Measurements from ENCODE around the gene NUP133.
"Not testable (repeated sequence)": the region's sequence is repeated elsewhere in the genome, so short reads cannot be mapped to it uniquely, and the experiment has no call there.

The NUP133 gene

DNA sequence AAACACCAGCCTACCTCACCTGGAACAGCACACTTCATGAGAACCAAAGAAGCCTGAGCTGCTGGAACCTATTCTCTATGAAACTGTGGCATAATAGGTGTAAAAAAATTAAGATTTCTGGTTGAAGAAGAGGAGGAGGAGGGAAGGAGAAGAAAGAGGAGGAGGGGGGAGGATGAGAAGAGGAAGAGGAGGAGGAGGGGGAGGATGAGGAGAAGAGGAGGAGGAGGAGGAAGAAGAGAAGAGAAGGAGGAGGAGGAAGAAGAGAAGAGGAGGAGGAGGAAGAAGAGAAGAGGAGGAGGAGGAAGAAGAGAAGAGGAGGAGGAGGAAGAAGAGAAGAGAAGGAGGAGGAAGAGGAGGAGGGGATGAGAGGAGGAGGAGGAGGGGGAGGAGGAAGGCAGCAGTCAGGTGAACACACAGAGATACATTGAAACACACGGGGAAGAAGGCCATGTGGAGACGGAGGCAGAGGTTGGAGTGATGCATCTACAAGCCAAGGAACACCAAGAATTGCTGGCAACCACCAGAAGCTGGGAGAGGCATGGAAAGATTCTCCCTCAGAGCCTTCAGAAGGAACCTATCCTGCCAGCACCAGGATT, 82.5 kb downstream of the NUP133 start:
- in situ Hi-C loops (cut with HindIII; ENCODE audit: low sequenced_read_pairs), result loop anchor here (25.0 kb wide), 1 partner anchor 88 kb away; the partner anchor contains the start of gene CCSAP

DNA sequence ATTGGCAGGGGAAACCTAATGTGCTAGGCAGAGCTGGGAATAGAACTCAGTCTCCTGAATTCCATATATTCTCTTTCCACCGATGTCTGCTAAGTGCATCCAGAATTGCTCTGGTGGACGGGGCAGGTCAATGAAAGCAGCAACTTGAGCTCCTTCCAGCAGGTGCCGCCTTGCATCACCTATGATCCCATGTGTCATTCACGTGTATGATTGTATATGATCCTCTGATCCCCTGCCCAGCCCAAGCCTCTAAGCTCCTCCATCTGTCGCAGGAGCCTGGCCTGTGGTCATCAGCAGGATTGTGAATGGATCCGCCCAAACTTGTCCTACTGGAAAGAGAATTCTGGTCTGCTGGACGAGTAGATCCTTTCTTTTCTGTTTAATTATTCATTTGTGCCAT, 87.4 kb downstream of the NUP133 start:
- in situ Hi-C loops (cut with HindIII; ENCODE audit: low sequenced_read_pairs), result no loop called here

DNA sequence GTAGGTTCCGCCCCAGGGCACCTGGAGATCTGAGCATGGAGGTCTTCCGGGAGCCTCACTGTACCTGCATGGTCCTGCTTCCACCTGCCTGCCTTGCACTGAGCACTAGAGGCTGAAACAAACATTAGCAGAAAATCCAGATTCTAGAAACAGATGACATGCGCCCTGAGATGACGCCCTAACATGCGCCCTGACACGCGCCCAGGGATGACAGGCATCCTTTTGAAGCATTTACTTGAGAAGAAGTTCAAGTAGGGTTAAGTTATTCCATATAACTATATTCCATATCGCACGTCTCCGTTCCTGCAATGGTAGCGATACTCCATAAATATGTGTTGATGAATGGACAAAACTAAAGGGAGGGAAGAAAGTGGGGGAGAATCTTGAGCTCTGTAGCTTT, 87.9 kb downstream of the NUP133 start:
- in situ Hi-C loops (cut with HindIII; ENCODE audit: low sequenced_read_pairs), result no loop called here

DNA sequence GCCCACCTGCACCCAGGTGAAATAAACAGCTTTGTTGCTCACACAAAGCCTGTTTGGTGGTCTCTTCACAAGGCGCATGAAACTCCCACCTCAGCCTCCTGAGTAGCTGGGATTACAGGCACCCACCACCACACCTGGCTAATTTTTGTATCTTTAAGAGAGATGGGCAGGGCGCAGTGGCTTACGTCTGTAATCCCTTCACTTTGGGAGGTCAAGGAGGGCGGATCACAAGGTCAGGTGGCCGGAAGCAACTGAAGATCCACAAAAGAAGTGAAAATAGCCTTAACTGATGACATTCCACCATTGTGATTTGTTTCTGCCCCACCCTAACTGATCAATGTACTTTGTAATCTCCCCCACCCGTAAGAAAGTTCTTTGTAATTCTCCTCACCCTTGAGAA, 89.6 kb downstream of the NUP133 start:
- in situ Hi-C loops (cut with HindIII; ENCODE audit: low sequenced_read_pairs), result not testable (repeated sequence)

DNA sequence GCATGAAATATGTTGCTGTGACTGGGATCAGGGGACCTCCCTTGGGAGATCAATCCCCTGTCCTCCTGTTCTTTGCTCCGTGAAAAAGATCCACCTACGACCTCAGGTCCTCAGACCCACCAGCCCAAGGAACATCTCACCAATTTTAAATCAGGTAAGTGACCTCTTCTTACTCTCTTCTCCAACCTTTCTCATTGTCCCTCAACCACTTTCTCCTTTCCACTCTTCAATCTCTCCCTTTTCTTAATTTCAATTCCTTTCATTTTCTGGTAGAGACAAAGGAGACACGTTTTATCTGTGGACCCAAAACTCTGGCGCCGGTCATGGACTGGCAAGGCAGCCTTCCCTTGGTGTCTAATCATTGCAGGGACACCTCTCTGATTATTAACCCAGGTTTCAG, 95.3 kb downstream of the NUP133 start:
- in situ Hi-C loops (cut with HindIII; ENCODE audit: low sequenced_read_pairs), result not testable (repeated sequence)

DNA sequence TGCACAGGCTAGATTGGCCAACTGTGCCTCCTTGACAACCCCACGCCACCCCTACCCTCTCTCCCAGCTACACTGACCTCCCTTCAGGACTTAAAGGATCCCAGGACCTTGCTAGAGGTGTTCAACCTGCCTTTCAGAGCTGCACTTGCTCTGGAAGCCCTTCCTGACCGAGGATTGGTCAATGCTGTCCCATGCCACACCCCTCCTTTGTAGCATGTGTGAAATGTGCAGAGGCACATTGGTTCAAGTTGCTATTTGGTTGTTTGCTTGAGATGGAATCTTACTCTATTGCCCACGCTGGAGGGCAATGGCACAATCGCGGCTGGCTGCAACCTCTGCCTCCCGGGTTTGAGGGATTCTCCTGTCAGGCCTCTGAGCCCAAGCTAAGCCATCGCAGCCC, 96.1 kb downstream of the NUP133 start:
- in situ Hi-C loops (cut with HindIII; ENCODE audit: low sequenced_read_pairs), result no loop called here

DNA sequence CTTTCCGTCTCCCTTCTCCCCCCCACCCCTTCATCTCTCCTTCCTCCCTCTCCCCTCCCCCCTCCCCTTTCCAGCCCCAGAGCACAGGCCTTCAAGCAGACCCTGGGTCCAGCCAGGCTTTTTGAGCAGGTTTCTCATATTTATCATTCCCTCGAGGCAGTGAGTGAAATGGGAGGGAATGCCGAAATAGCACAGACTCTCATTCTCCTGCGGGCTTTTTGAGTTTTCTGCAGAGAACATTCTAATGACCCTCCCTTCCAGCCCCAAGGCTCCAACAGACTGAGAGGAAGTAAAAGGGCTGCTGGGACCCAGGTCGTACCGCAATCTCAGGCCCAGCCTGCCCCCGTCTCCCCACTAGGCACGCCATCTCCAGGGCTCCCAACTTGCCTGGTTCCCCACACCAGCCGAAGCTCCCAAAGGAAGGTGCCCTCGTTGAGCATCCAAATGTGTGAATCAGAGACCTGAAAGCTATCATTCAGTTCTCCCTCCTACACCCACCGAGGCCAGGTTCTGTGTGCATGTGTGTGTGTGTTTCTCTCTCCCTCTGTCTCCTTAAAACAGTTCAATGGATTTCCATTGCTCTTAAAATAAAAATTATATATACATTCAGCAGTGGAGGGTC, 96.6 kb downstream of the NUP133 start:
- in situ Hi-C loops (cut with HindIII; ENCODE audit: low sequenced_read_pairs), result no loop called here

DNA sequence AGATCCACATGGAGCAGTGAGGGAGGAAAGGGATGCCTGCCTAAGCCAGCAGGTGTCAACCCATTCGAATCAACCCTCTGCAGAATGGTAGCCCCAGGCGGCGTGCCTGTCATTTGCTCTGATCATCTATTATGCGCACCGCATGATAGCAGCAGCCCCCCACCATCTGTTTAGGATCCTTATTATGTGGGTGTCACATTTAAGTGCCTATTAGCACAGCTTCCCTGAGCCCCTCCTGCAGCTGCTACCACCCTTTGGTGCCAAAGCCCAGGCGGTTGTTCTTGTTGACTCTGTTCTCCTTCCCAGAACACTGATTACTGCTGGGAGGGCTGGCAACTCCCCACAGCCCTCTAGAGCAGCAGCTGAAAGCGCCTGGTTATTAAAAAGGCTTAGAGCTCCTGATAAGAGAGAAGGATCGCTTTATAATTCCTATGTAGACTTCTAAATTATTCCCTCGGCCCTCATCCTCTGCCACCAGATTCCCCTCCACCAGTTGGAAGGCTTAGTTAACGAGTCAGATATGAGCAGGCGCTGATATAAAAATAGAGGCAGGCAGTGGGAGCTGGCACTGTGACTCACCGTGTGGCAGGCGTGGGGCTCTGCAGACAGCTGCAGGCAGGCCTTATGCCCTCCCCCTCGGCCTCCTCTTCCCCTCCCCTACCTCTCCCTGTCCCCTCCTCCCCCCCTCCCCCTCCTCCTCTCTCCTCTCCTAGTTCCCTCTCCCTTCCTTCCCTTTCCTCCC, 97.3 kb downstream of the NUP133 start:
- in situ Hi-C loops (cut with HindIII; ENCODE audit: low sequenced_read_pairs), result no loop called here

DNA sequence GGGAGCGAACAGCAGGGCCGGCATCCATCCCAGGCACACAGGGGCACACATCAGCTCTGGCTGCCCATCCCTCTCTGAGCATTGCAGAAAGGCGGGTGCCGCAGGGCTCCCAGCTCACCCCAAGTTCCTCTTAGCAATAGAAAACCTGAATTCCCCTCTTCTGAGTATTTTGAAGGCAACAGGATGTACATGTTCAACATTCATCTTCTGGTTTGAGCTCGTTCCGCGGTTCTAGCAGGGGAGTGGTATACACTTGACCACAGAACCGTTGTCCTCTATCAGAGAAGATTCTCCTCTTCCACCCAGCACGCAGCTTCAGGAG, 97.8 kb downstream of the NUP133 start:
- in situ Hi-C loops (cut with HindIII; ENCODE audit: low sequenced_read_pairs), result no loop called here

DNA sequence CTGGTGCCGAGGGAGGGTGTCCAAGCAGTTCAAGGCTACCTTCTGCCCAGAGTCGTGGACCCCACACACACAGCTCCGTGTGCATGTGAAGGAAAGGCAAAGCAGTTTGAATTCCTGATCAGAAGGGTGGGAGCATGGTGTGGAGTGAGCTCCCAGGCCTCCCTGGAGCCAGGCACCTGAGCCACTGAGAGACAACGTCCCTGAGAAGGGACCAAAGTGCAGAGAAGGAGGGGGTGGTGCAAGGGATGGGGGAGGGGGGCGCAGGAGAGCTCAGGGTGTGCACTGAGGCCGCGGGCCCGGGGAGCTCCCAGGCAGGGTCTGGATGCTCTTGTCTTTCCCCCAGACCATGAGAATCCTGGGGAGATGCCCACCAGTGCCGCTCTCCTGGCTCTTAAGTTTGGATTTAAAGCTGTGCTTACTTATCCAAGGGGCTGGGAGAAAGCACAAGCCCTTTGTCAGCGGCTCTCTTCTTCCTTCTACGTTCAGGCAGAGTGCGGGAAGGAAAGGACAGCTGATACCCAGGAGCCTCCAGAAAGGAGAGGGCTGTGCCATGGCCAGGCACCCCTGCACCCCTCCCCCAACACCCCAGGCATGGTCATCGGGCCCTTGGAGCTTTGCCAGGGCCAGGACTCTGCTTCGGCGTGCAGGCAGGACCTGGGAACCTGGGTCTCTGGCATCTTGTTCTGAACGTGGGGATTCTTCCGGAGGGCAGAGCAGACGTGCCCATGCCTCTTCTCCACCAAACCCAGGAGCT, 98.3 kb downstream of the NUP133 start:
- in situ Hi-C loops (cut with HindIII; ENCODE audit: low sequenced_read_pairs), result no loop called here

DNA sequence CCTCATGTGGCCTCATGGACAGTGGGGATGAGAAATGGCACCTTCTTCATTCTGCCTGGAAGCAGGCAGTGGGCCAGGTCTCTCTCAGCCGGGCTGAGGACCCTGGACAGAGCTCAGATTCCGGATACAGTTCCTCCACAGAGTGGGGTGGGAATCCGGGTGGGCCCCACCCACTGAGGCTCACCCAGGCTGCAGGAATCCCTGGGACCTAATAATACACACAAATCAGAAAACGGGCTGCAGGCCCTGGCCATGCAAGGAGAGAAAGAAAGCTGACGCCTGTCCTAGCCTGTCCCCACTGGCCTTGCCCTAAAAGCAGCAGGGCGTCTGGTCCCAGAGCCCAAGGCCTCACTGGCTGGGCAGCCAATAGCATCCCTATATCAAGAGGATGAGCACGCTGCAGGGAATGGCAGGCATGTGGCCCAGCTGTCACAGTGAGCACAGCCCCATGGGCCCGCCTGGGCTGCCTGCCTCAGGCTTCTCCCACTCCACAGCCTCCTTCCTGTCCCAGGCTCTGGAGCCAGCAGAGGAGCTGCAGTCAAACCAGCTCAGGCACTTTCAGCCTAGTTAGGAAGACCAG, 99.6 kb downstream of the NUP133 start:
- in situ Hi-C loops (cut with HindIII; ENCODE audit: low sequenced_read_pairs), result no loop called here

DNA sequence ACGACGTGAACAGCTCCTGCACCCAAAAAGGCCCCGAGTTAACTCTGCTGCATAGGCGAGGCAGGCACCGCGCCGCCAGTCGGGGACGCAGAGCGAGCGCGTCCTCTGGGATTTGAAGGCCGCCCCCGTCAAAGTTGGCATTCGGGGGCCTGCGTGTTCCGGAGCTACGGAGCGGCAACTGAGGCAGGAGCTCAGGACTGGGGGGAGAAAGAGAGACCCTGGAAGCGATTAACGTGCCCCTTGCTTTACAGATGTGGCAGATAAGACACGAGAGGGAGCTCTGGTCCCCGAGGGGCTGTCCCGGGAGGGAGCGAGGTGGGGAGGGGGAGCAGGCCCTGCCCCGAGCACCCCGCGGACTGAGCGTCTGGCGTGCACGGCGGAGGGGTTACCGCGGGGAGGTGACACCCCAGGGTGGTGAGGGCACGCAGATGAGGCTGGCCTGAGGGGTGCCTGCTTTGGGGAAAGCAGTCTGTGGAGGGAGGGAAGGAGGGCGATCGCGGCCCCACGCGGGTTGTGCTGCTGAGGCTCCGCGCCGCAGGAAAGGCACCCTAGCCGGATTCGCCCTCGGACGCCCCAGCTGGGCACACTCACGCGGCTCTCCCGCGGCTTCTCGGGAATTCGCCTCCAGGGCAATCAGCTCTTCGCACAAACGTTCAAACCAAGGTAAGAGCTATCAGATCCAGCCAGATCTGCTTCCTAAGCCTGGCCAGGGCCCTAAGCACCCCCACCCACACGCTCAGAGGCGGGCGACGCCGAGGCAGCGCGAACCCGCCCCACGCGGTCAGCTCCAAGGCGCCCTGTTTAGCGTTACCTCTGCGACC, 100.7 kb downstream of the NUP133 start:
- in situ Hi-C loops (cut with HindIII; ENCODE audit: low sequenced_read_pairs), result no loop called here

DNA sequence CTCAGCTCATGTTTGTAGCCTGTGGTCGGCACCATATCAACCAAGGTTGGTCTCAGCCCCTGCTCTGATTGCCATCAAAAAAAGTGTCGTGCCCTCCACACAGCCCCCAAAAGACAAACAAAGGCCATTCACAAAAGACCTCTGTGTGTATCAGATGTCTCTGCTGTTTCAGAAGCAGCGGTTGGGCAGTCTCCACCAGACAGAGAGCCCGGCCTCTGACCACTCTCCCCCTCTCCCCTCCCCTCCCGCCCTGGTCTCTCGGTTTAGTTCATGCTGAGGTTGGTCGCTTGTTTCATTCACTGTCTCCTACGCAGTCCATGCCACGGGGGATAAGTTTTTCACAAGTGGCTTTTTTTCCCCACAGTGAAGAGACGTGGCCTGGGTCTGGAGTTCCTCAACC, 101.3 kb downstream of the NUP133 start:
- in situ Hi-C loops (cut with HindIII; ENCODE audit: low sequenced_read_pairs), result no loop called here

DNA sequence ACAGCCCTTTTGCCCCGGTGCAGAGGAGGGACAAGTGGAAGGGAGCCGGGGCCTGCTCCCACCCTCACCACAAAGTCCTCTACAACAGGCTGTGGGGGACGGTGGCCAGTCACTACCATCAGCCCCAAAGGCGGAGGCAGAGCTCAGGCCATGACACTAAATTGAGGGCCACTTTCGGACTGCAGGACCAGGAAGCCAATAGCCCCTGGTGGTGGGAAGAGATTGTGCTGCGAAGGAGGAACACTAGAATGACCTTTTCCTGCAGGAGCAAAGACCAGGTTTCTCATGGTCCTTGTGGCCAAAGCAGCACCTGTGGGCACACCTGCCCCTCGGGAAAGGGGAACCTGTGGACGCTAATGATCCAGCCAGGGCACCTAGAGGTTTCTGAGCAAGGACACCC, 104.6 kb downstream of the NUP133 start:
- in situ Hi-C loops (cut with HindIII; ENCODE audit: low sequenced_read_pairs), result no loop called here

DNA sequence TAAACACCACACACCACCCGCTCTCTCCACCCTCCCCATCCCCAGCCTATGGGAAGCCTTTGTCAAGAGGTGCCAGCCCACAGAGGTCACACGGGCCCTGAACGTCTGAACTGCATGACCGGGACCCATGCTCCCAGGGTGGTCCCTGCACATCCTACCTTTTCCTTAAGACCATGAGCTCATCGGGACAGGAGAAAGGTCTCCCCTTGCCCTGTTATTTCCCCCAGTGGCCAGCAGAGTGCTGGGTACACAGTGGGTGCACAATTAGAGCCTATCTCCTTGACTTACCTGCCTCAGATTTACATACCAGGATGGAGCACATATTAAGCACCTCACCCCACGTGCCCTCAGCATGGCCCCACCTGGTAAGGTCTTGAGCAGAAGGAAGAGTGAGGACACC, 105.1 kb downstream of the NUP133 start:
- in situ Hi-C loops (cut with HindIII; ENCODE audit: low sequenced_read_pairs), result no loop called here

DNA sequence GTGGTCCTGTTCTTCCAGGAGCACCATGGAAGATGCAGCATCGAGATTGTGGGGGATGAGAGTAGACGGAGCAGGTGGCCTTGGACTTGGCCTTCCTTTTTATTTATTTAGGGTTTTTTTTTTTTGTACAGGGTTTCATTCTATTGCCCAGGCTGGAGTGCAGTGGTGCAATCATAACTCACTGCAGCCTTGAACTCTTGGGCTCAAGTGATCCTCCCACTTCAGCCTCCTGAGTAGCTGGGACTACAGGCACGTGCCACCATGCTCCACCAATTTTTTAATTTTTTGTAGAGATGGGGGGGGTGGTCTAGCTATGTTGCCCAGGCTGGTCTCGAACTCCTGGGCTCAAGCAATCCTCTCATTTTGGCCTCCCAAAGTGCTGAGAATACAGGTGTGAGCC, 105.8 kb downstream of the NUP133 start:
- in situ Hi-C loops (cut with HindIII; ENCODE audit: low sequenced_read_pairs), result not testable (repeated sequence)

DNA sequence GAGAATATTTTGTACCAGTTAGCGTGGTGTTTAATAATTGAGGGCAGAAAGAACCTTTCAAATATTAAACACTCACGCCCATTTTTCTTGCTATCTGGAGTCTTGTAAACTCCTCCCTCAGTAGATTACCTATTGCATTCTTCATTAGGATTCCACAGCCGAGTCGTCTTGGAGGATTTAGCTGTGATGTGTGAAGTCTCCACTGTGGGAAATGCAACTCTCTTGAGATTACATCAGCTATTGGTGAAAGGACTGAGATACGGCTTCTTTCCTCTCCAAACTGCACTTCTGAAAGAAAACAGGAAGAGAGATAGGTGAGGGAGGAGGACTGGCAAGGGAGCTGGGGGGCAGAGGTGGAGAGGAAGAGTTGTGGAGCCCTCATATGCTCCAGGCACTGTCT, 110.4 kb downstream of the NUP133 start:
- in situ Hi-C loops (cut with HindIII; ENCODE audit: low sequenced_read_pairs), result no loop called here

DNA sequence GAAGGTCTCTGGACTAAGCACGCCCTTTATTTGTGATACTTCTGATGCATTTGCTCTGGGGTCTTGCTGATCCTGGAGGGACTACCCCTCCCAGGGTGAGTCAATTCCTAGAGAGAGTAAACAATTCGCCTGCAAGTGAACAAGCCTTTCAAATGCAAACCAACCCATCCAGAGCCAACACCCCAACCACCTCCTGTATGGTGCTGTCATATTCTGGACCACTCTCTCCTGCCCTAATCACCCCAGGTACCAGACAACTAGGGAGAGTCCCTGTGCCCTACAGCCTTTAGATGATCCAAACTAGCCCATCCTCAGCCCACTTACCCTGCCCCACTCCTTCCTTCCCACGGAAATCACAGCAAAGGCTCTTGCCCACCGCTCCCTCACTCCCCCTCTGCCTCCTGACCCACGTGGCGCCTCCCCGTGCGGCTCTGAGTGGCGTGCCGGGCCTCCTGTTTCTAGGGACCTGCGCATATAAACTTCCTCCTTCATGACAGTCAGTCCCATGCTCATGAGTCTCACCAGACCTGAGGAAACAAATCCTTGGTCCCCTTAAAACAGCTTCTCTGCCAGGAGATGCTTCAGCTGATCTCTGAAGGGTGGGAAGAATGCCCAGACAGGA, 111.4 kb downstream of the NUP133 start:
- in situ Hi-C loops (cut with HindIII; ENCODE audit: low sequenced_read_pairs), result no loop called here

DNA sequence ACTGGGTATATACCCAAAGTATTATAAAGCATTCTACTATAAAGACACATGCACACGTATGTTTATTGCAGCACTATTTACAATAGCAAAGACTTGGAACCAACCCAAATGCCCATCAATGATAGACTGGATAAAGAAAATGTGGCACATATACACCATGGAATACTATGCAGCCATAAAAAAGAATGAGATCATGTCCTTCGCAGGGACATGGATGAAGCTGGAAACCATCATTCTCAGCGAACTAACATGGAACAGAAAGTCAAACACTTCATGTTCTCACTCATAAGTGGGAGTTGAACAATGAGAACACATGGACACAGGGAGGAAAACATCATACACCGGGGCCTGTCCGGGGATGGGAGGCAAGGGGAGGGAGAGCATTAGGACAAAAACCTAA, 113.6 kb downstream of the NUP133 start:
- in situ Hi-C loops (cut with HindIII; ENCODE audit: low sequenced_read_pairs), result not testable (repeated sequence)

DNA sequence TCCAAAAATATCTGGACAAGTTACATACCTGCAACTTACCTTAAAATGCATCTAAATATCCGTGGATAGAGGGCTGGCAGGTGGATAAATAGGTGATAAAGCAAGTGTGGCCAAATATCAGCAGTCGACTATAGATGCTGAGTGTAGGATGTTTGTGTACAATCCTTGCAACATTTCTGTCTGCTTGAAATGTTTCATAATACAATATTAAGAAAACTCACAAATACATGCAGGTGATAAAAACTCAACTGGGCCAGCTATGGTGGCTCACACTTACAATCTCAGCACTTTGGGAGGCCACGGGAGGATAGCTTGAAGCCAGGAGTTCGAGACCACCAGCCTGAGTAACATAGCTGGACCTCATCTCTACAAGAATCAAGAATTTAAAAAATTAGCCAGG, 115.2 kb downstream of the NUP133 start:
- in situ Hi-C loops (cut with HindIII; ENCODE audit: low sequenced_read_pairs), result no loop called here
